ENCODE data around the gene TASL.

- TF ChIP-seq CTCF (conservative IDR thresholded peaks at IDR 0.05; ENCODE audit: low read depth, low read length) = no peak
- no peak for TF ChIP-seq EZH2 (IDR thresholded peaks at IDR 0.05; ENCODE audit: borderline replicate concordance, low read depth, low read length, poor library complexity, severe bottlenecking)
These were observed 43.7 kb downstream of the TASL start for GRCh38 chrX:30533835-30534234.

Measured in A673 (cell line).